ENCODE measurements around the gene AFF1.

- TF ChIP-seq POLR2A (IDR thresholded peaks at IDR 0.05) = no peak
- TF ChIP-seq CTCF (IDR thresholded peaks at IDR 0.05) = no peak
- no peak for TF ChIP-seq POLR2AphosphoS5 (IDR thresholded peaks at IDR 0.05)
Observed at GRCh38 chr4:87005369-87005689, 70.5 kb downstream of the AFF1 start.

Measured in gastroesophageal sphincter (tissue), 3 donors.